GM12801 (cell line): Measurements from ENCODE around the gene POMGNT1.

Experiments
- TF ChIP-seq, protein P1 (sequence below): IDR thresholded peaks from one replicate; pipeline ENCODE4 v1.5.1; 2011; ENCODE audit warnings: control low read depth; ENCODE audit not compliant: insufficient read length; ENCODE audit errors: extremely low read depth

POMGNT1 gene

DNA sequence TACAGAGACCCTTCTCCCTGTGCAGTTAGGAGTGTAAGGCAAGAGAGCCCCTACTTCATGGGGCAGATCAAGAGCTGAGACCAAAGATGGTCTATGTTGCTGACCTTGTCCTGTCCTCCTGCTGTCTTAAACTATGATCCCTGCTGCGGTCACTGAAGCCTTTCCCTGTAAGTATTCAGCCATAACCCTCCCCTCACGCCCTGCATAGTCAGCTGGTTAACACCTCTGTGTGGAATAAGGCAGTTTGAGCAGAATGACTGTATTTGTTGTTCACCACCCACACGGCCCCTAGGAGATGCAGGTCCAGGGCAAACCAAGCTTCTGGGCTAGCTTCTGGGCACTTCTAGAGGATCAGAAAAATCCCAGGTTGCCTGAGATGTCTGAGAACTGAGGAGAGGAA is 23.0 kb downstream of the POMGNT1 start:
- TF ChIP-seq, protein P1, sequence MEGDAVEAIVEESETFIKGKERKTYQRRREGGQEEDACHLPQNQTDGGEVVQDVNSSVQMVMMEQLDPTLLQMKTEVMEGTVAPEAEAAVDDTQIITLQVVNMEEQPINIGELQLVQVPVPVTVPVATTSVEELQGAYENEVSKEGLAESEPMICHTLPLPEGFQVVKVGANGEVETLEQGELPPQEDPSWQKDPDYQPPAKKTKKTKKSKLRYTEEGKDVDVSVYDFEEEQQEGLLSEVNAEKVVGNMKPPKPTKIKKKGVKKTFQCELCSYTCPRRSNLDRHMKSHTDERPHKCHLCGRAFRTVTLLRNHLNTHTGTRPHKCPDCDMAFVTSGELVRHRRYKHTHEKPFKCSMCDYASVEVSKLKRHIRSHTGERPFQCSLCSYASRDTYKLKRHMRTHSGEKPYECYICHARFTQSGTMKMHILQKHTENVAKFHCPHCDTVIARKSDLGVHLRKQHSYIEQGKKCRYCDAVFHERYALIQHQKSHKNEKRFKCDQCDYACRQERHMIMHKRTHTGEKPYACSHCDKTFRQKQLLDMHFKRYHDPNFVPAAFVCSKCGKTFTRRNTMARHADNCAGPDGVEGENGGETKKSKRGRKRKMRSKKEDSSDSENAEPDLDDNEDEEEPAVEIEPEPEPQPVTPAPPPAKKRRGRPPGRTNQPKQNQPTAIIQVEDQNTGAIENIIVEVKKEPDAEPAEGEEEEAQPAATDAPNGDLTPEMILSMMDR = no peak

DNA sequence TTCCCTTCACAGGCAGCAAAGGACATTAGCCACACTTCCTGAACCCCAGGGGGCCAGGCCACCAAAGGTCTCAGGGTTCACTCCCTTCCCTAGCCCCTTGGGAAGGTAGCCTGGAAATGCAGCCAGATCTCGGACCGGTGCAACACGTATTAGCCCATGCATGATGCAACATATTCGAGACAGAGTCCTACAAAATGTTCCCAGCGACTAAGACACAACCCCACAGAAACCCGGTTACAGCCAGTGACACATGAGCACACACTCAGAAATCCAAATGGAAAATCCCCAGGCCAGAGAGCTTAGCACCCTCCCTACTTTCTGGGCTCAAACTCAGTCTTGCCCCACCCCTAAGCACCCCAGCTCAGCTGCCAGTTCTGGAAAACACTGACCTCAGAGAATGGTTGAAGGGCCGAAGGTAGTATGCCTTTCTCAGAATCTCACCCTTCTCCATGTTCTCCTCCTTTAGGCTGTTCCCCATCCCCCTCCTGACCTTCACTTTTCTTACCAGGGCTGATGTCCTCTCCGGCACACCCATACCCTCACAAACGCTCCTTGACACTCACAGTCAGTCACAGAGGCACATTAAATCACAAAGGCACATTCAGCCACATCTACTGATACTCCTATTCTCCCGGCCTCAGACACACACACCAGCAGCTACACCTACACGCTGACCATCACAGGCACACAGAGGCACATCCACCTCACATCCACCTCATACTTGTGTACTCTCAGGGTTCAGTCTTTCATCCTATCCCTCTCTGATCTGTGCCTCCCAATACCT is 23.6 kb downstream of the POMGNT1 start, which contains the start of gene TSPAN1:
TSPAN1 (plus strand) TSS at position 640 of the 784 bp plus-strand sequence. CDS start 6,021 bp downstream, outside the sequence.
- TF ChIP-seq, protein P1 = no peak

DNA sequence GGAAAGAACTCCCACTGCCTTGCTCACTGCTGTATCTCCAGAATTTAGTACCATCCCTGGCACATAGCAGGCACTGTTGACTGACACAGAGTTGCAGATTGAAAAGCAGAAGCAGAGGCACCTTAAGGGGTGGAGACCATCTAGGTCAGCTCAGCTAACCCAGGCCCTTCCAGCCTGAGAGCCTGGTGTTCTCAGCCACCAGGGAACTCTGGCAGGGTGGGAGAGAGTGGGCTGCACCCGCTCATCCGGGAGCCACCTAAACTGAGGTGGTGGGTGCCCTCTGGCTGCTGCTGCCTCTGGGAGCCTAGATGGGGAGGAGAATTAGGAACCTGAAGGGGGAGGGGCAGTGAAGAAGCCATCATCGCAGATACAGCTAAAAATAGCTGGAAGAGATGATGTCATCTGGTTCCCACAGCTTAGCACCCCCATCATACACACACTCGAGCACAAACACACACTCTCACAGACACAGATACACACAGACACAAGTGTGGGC is 24.8 kb downstream of the POMGNT1 start:
- TF ChIP-seq, protein P1 = no peak

DNA sequence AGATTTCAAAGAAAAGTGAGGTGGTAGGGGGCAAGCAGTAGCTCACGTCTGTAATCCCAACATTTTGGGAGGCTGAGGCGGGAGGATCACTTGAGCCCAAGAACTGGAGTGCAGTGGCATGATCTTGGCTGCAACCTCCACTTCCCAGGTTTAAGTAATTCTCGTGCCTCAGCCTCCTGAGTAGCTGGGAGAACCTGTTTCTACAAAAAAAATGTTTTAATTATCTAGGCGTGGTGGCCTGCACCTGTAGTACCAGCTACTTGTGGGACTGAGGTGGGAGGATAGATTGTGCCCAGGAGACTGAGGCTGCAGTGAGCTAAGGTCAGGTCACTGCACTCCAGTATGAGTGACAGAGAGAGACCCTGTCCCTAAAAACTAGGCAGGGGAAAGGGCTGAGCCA is 25.9 kb downstream of the POMGNT1 start:
- TF ChIP-seq, protein P1 = no peak

- TF ChIP-seq, protein P1 = no peak
Measured at GRCh38 chr1:46171871-46172270, 26.4 kb downstream of the POMGNT1 start.

DNA sequence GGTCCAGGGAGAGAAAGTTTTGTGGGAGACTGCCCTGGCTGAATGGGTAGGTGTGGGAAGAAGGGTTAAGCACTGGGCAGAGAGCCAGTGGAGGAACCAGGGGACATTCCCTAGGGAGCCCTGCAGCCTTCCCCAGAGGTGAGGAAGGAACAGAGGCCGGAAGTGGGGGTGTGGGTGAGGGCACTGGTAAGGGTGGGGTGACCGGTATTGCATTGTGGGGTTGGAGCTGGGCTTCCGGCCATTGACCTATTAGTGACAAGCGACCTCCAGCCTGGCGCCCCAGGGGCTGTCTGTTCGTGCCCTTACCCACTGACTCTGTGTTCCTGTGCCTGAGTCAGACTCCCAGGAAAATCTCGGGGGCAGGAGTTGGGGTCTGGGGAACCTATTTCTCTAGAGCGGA is 26.9 kb downstream of the POMGNT1 start:
- TF ChIP-seq, protein P1 = no peak

DNA sequence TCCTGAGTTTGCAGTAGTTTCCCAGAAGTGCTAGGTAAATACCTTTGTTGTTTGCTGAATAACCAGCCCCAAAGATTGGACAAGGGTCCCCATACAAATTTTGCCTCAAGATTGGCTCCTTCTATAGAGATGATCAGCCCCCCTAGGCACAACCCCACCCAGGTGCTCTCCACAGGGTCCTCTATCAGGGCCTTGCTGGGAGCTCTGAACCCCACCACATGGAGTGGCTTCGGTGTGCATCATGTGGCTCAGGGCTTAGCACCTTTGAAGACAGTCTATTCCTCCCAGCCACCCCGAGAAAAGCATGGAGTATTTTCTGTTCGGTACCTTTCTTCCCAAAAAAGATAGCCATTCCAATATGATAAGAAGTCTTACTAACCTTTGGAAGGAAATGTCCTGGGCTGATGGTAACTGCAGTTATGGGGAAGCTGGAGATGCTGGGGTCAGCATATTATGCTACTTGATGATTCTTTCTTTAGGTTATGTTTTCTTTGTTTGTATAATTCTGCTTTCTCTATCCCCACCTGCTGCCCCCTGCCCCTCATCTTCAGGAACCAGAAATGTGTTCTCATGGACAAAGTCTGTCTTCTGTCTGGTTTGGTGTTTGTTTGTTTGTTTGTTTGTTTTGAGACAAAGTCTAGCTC is 28.3 kb downstream of the POMGNT1 start:
- TF ChIP-seq, protein P1 = no peak
